ENCODE measurements around the gene ARMC3.

- TF ChIP-seq POLR2AphosphoS5 (IDR thresholded peaks at IDR 0.05) = no peak
- no peak for TF ChIP-seq CTCF (IDR thresholded peaks at IDR 0.05)
Observed at GRCh38 chr10:23019633-23020032, 91.8 kb downstream of the ARMC3 start.

Measured in suprapubic skin (tissue), 3 donors.